Urinary bladder (tissue), 4 donors: Measurements from ENCODE around the gene MXRA7. TPM values are rescaled to one million over a fixed set of nuclear protein-coding genes. Genes with fewer than 3 reads are reported as not detected.
"Not testable (repeated sequence)": the region's sequence is repeated elsewhere in the genome, so short reads cannot be mapped to it uniquely, and the experiment has no call there.

Experiments used
- DNase-seq: peaks from one replicate; pipeline ENCODE4 v3.0.0-alpha.2; 2015; ENCODE audit errors: extremely low spot score
- H3K27ac ChIP-seq: one replicate; pipeline ENCODE4 v1.5.1; 2013; ENCODE audit warnings: low read depth, mild to moderate bottlenecking, moderate library complexity
- H3K36me3 ChIP-seq: one replicate; pipeline ENCODE4 v1.6.1; 2013; ENCODE audit warnings: mild to moderate bottlenecking, moderate library complexity; ENCODE audit not compliant: insufficient read depth
- H3K4me1 ChIP-seq: one replicate; pipeline ENCODE4 v1.6.1; 2013; ENCODE audit warnings: mild to moderate bottlenecking, moderate library complexity; ENCODE audit not compliant: insufficient read depth
- H3K4me3 ChIP-seq: one replicate; pipeline ENCODE4 v1.5.1; 2013; ENCODE audit warnings: low read depth, low read length
- WGBS: extraction: QIAGEN DNeasy Blood & Tissue Kit; methylation state at CpG from one replicate; pipeline ENCODE4 v1.1.7; 2013; 5-methylcytosine and 5-hydroxymethylcytosine counted together
- polyA plus RNA-seq: library from polyadenylated mRNA; stranded (reverse); fragments of 200-250 nt; gene quantifications from one replicate; pipeline ENCODE4 v1.2.3, GENCODE V29; 2013
- total RNA-seq: library from RNA; depleted of rRNA; stranded (reverse); fragments of >200 nt; gene quantifications from one replicate; pipeline ENCODE4 v1.2.3, GENCODE V29; 2014
- donor health status: healthy with polysubstance abuse.
- donor health status: healthy.

MXRA7 gene
- total and polyA plus RNA-seq, 2 donors: 188 to 432 TPM

GRCh38 chr17:76739568-76740115 lies 28.9 kb upstream of the MXRA7 start:
- not testable (repeated sequence) for DNase-seq, H3K36me3 ChIP-seq, H3K27ac ChIP-seq, H3K4me3 ChIP-seq, H3K4me1 ChIP-seq
- 87% methylated on average over 17 of the region's 17 CpGs for WGBS

GRCh38 chr17:76738468-76738850 lies 27.7 kb upstream of the MXRA7 start:
- 3% methylated on average over 7 of the region's 7 CpGs for WGBS
- no peak for DNase-seq
- H3K4me3 ChIP-seq: peak overlapping the region; percentile 44
- no peaks in the 10 kb centered on the region for H3K4me1 ChIP-seq
- peaks cover 1% of the 10 kb centered on the region for H3K36me3 ChIP-seq
- H3K27ac ChIP-seq: peak overlapping the region; percentile 31

GRCh38 chr17:76737676-76738467 lies 27.1 kb upstream of the MXRA7 start, which contains the start of gene MFSD11:
Gene MFSD11 (plus strand): TSS chr17:76738119. CDS start chr17:76738353, 234 bp downstream.
- Histone ChIP-seq H3K36me3 (peaks cover 1% of the 10 kb centered on the region), H3K4me1 (no peaks in the 10 kb centered on the region), H3K27ac (peak within 1 kb of the TSS; percentile 98), H3K4me3 (peak within 1 kb of the TSS; percentile 83)
- WGBS: under 1% methylated on average over 57 of the region's 57 CpGs
- peak; percentile 83 for DNase-seq

GRCh38 chr17:76737082-76737675 lies 26.4 kb upstream of the MXRA7 start, which contains the start of gene SRSF2:
Gene SRSF2 (minus strand): TSS chr17:76737331. CDS start chr17:76737160, 171 bp downstream.
- H3K27ac ChIP-seq: peak within 1 kb of the TSS; percentile 98
- peak within 1 kb of the TSS; percentile 83 for H3K4me3 ChIP-seq
- DNase-seq: peak; percentile 96
- WGBS: under 1% methylated on average over 60 of the region's 60 CpGs
- H3K4me1 ChIP-seq: no peaks in the 10 kb centered on the region
- H3K36me3 ChIP-seq: peaks cover 1% of the 10 kb centered on the region

- Histone ChIP-seq H3K4me1 (no peaks in the 10 kb centered on the region), H3K27ac (peak overlapping the region; percentile 98), H3K36me3 (peaks cover 1% of the 10 kb centered on the region), H3K4me3 (peak overlapping the region; percentile 83)
- no peak for DNase-seq
- under 1% methylated on average over 117 of the region's 117 CpGs for WGBS
Observed at GRCh38 chr17:76736349-76737081, 25.8 kb upstream of the MXRA7 start.

GRCh38 chr17:76735586-76736348 lies 25.0 kb upstream of the MXRA7 start:
- no peak for DNase-seq
- Histone ChIP-seq H3K4me1 (no peaks in the 10 kb centered on the region), H3K36me3 (peaks cover 1% of the 10 kb centered on the region), H3K4me3 (peak overlapping the region; percentile 83), H3K27ac (peak overlapping the region; percentile 98)
- WGBS: 1% methylated on average over 20 of the region's 20 CpGs

GRCh38 chr17:76735006-76735405 lies 24.2 kb upstream of the MXRA7 start:
- no peaks in the 10 kb centered on the region for H3K4me1 ChIP-seq
- no peak for DNase-seq
- H3K27ac ChIP-seq: no peak overlapping the region
- 25% methylated on average over 5 of the region's 5 CpGs for WGBS
- peaks cover 1% of the 10 kb centered on the region for H3K36me3 ChIP-seq
- no peak overlapping the region for H3K4me3 ChIP-seq

- no peaks in the 10 kb centered on the region for H3K4me1 ChIP-seq
- no peak overlapping the region for H3K4me3 ChIP-seq
- peaks cover 1% of the 10 kb centered on the region for H3K36me3 ChIP-seq
- DNase-seq: no peak
- H3K27ac ChIP-seq: peak overlapping the region; percentile 7
- WGBS: 27% methylated on average over 8 of the region's 8 CpGs
Observed at GRCh38 chr17:76734080-76734840, 23.5 kb upstream of the MXRA7 start.

GRCh38 chr17:76733618-76733957 lies 22.8 kb upstream of the MXRA7 start:
- Histone ChIP-seq H3K4me1 (no peaks in the 10 kb centered on the region), H3K36me3 (peaks cover 1% of the 10 kb centered on the region), H3K4me3 (no peak overlapping the region), H3K27ac (no peak overlapping the region)
- WGBS: 66% methylated on average over 1 of the region's 1 CpG
- DNase-seq: no peak

- no peak overlapping the region for H3K27ac ChIP-seq
- H3K4me1 ChIP-seq: no peaks in the 10 kb centered on the region
- peaks cover 1% of the 10 kb centered on the region for H3K36me3 ChIP-seq
- 49% methylated on average over 3 of the region's 3 CpGs for WGBS
- H3K4me3 ChIP-seq: no peak overlapping the region
- no peak for DNase-seq
Observed at GRCh38 chr17:76732734-76733617, 22.2 kb upstream of the MXRA7 start.

GRCh38 chr17:76731800-76732733 lies 21.3 kb upstream of the MXRA7 start:
- not testable (repeated sequence) for DNase-seq, H3K4me1 ChIP-seq, H3K4me3 ChIP-seq, H3K27ac ChIP-seq, H3K36me3 ChIP-seq
- 84% methylated on average over 13 of the region's 13 CpGs for WGBS
